ENCODE measurements around the gene AMDHD2. TPM values are rescaled to one million over a fixed set of nuclear protein-coding genes. Genes with fewer than 3 reads are reported as not detected.

The AMDHD2 gene
- total and polyA plus RNA-seq, 2 experiments from 2014 or later = 15.2 to 31.9 TPM

- peak; percentile 51 for DNase-seq
- 89 to 90% methylated on average over 27 to 32 of the region's 32 CpGs for WGBS, 2 experiments (ENCODE audit: low coverage in 1 of 2, low lambda C conversion rate in 2 of 2, missing lambda C conversion rate in 2 of 2)
- no peaks in the 10 kb centered on the region for H4K20me1 ChIP-seq (ENCODE audit: insufficient read depth)
Measured at GRCh38 chr16:2529061-2529931, 9.1 kb downstream of the AMDHD2 start.

GRCh38 chr16:2529961-2530628, 9.9 kb downstream of the AMDHD2 start:
- H3K9me3 ChIP-seq (ENCODE audit: low read depth) = no peaks in the 10 kb centered on the region
- H3K27me3 ChIP-seq (replicated peaks; ENCODE audit: insufficient read depth) = no peaks in the 10 kb centered on the region
- no peak for DNase-seq
- H3K9ac ChIP-seq = no peak overlapping the region
- no peaks in the 10 kb centered on the region for H3K9me2 ChIP-seq (ENCODE audit: insufficient read depth)
- TF ChIP-seq EZH2phosphoT487 (IDR thresholded peaks at IDR 0.05; ENCODE audit: insufficient read depth, low read depth) (no peak), EZH2 (IDR thresholded peaks at IDR 0.05; ENCODE audit: insufficient read depth, poor library complexity, severe bottlenecking) (no peak)
- no peaks in the 10 kb centered on the region for H4K20me1 ChIP-seq (ENCODE audit: insufficient read depth)
- no peak overlapping the region for H3K4me2 ChIP-seq (ENCODE audit: unreplicated experiment)
- H3K27ac ChIP-seq = no peak overlapping the region
- H3F3A ChIP-seq (ENCODE audit: insufficient read depth) = 0 out of 2 replicates have a peak, but pooled peaks cover 11% of the 10 kb centered on the region
- H3K4me3 ChIP-seq = no peak overlapping the region
- no peak overlapping the region for H2AFZ ChIP-seq
- WGBS, 2 experiments (ENCODE audit: low coverage in 1 of 2, low lambda C conversion rate in 2 of 2, missing lambda C conversion rate in 2 of 2) = 91 to 93% methylated on average over 15 of the region's 15 CpGs
- in situ Hi-C loops (cut with MboI) = no loop called here
- H3K4me1 ChIP-seq (ENCODE audit: insufficient read depth) = peaks cover 4% of the 10 kb centered on the region
- 0 out of 2 replicates have a peak, but pooled peaks cover 4% of the 10 kb centered on the region for H3K36me3 ChIP-seq (ENCODE audit: low read depth)
- H3K79me2 ChIP-seq (ENCODE audit: insufficient read depth) = peaks cover under 1% of the 10 kb centered on the region; the same call in 1 of the 2 replicates

More at GRCh38 chr16:2529061-2529931, 9.1 kb downstream of the AMDHD2 start:
- in situ Hi-C loops (cut with MboI) = no loop called here
- H3K79me2 ChIP-seq (ENCODE audit: insufficient read depth) = peaks cover 8% of the 10 kb centered on the region
- 0 out of 2 replicates have a peak, but pooled peaks cover 4% of the 10 kb centered on the region for H3F3A ChIP-seq (ENCODE audit: insufficient read depth)
- H3K4me2 ChIP-seq (ENCODE audit: unreplicated experiment) = no peak overlapping the region
- H3K4me1 ChIP-seq (ENCODE audit: insufficient read depth) = peaks cover 4% of the 10 kb centered on the region
- H3K27ac ChIP-seq = no peak overlapping the region
- H3K36me3 ChIP-seq (ENCODE audit: low read depth) = 0 out of 2 replicates have a peak, but pooled peaks cover 9% of the 10 kb centered on the region
- H3K9me3 ChIP-seq (ENCODE audit: low read depth) = no peaks in the 10 kb centered on the region
- H3K4me3 ChIP-seq = no peak overlapping the region
- TF ChIP-seq EZH2 (IDR thresholded peaks at IDR 0.05; ENCODE audit: insufficient read depth, poor library complexity, severe bottlenecking) (no peak), EZH2phosphoT487 (IDR thresholded peaks at IDR 0.05; ENCODE audit: insufficient read depth, low read depth) (no peak)
- no peak overlapping the region for H2AFZ ChIP-seq
- no peaks in the 10 kb centered on the region for H3K27me3 ChIP-seq (replicated peaks; ENCODE audit: insufficient read depth)
- H3K9ac ChIP-seq = no peak overlapping the region
- no peaks in the 10 kb centered on the region for H3K9me2 ChIP-seq (ENCODE audit: insufficient read depth)

GRCh38 chr16:2530629-2531318, 10.6 kb downstream of the AMDHD2 start:
- Histone ChIP-seq H2AFZ (no peak overlapping the region), H3K9ac (peak overlapping the region; percentile 88), H3K36me3 (ENCODE audit: low read depth) (0 out of 2 replicates have a peak, but pooled peaks cover 4% of the 10 kb centered on the region), H3K79me2 (ENCODE audit: insufficient read depth) (no peaks in the 10 kb centered on the region), H4K20me1 (ENCODE audit: insufficient read depth) (no peaks in the 10 kb centered on the region), H3F3A (ENCODE audit: insufficient read depth) (peaks cover 14% of the 10 kb centered on the region), H3K4me2 (ENCODE audit: unreplicated experiment) (peak overlapping the region; percentile 73), H3K4me3 (no peak overlapping the region), H3K9me2 (ENCODE audit: insufficient read depth) (no peaks in the 10 kb centered on the region), H3K9me3 (ENCODE audit: low read depth) (no peaks in the 10 kb centered on the region), H3K27me3 (replicated peaks; ENCODE audit: insufficient read depth) (no peaks in the 10 kb centered on the region), H3K4me1 (ENCODE audit: insufficient read depth) (peaks cover 9% of the 10 kb centered on the region), H3K27ac (peak overlapping the region; percentile 81)
- in situ Hi-C loops (cut with MboI) = no loop called here
- DNase-seq = no peak
- WGBS, 2 experiments (ENCODE audit: low coverage in 1 of 2, low lambda C conversion rate in 2 of 2, missing lambda C conversion rate in 2 of 2) = 90 to 93% methylated on average over 13 to 14 of the region's 14 CpGs
- TF ChIP-seq EZH2phosphoT487 (IDR thresholded peaks at IDR 0.05; ENCODE audit: insufficient read depth, low read depth) = no peak
- no peak for TF ChIP-seq EZH2 (IDR thresholded peaks at IDR 0.05; ENCODE audit: insufficient read depth, poor library complexity, severe bottlenecking)

- no peaks in the 10 kb centered on the region for H3K9me2 ChIP-seq (ENCODE audit: insufficient read depth)
- peaks cover 12% of the 10 kb centered on the region for H3K4me1 ChIP-seq (ENCODE audit: insufficient read depth)
- H3K27me3 ChIP-seq (replicated peaks; ENCODE audit: insufficient read depth) = no peaks in the 10 kb centered on the region
- H3K4me3 ChIP-seq = peak within 1 kb of the TSS; percentile 83
- H3K9me3 ChIP-seq (ENCODE audit: low read depth) = no peaks in the 10 kb centered on the region
- no peaks in the 10 kb centered on the region for H3K79me2 ChIP-seq (ENCODE audit: insufficient read depth)
- peaks cover 19% of the 10 kb centered on the region for H3F3A ChIP-seq (ENCODE audit: insufficient read depth)
- H3K4me2 ChIP-seq (ENCODE audit: unreplicated experiment) = peak within 1 kb of the TSS; percentile 98
- H3K27ac ChIP-seq = peak within 1 kb of the TSS; percentile 81
- in situ Hi-C loops (cut with MboI) = no loop called here
- H3K9ac ChIP-seq = peak within 1 kb of the TSS; percentile 88
- peak within 1 kb of the TSS; percentile 74 for H2AFZ ChIP-seq
- no peaks in the 10 kb centered on the region for H4K20me1 ChIP-seq (ENCODE audit: insufficient read depth)
- H3K36me3 ChIP-seq (ENCODE audit: low read depth) = no peaks in the 10 kb centered on the region
- DNase-seq = no peak
- WGBS, 2 experiments (ENCODE audit: low coverage in 1 of 2, low lambda C conversion rate in 2 of 2, missing lambda C conversion rate in 2 of 2) = 19 to 26% methylated on average over 9 to 11 of the region's 11 CpGs
- no peak for TF ChIP-seq EZH2 (IDR thresholded peaks at IDR 0.05; ENCODE audit: insufficient read depth, poor library complexity, severe bottlenecking)
- TF ChIP-seq EZH2phosphoT487 (IDR thresholded peaks at IDR 0.05; ENCODE audit: insufficient read depth, low read depth) = no peak
Measured at GRCh38 chr16:2531371-2531695, 11.2 kb downstream of the AMDHD2 start, which contains the start of gene CEMP1. CEMP1 (minus strand) TSS chr16:2531408; CDS start chr16:2531073, 335 bp downstream.

Data from GM23248 (cell line).